Germinal center (tissue), 1 donor: ENCODE results near the gene OR5B17.
"Not testable (repeated sequence)": the region's sequence is repeated elsewhere in the genome, so short reads cannot be mapped to it uniquely, and the experiment has no call there.

ENCODE experiments used
- DNase-seq: peaks from one replicate; pipeline ENCODE4 v3.0.0; 2012; ENCODE audit warnings: mixed read lengths, low spot score

The OR5B17 gene

DNA sequence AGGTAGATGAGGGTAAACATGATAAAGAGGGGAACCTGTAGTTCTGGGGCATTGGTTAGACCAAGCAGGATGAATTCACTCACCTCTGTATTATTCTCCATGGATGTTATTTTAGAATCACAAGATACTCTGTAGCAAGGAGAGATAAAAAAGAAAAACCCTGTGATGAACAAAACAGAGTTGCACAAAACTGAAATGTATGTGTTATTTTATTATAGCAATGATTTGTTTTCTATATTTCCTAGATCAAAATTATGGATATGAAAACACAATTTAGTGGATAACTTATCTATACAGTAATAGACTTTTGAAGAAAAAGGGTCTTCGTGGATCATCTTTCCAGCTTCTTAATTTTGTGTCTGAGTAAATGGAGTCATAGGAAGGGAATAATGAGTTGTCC lies at the start of gene OR5B17:
Gene OR5B17 (minus strand): TSS at position 101 of the 400 bp plus-strand sequence. CDS start 0 bp downstream, at position 101.
- DNase-seq: no peak

DNA sequence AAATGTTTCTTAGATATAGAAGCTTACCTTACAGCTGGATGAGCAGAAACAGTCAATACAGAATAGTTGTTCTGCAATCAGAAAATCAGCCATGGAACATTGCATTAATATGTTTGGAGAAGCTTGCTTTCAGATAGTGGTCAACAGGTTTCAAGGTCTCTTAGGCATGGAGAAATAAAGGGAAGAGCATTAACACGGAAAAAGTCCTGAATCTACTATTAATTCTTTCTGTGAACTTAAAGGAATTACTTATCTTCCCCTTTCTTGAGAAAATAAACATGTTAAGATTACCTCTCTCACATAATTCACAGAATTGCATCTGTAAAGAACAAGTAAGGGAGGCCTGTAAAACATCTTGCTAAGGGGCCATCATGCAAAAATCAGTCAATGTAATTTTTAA lies 47.9 kb upstream of the OR5B17 start, which contains the start of gene OR5B3:
Gene OR5B3 (minus strand): TSS at position 101 of the 400 bp plus-strand sequence. CDS start 3,465 bp downstream, outside the sequence.
- no peak for DNase-seq

- DNase-seq: not testable (repeated sequence)
These were observed 40.8 kb upstream of the OR5B17 start for GRCh38 chr11:58399622-58400021.

- DNase-seq: no peak
These were observed 36.7 kb upstream of the OR5B17 start for GRCh38 chr11:58395581-58395980.

DNA sequence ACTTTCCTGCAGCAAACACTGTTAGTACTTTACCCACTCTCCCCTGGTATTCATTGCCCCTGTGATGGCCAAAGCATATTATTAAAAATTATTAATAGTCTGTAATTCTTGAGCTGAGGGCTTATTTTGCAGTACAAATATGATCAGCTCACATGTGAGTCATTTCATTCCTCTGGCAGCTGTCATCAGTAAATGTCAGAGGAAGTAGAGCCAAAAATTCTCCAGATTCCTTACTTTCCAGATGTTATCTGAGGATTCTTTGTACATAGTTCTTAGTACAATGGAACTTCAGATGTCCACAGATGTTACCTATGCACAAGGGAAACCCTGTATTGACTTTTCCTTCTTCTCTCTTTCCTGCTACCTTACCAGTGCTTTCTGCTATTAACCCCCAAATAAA lies 35.3 kb upstream of the OR5B17 start:
- no peak for DNase-seq

- DNase-seq: no peak
These were observed 33.9 kb upstream of the OR5B17 start for GRCh38 chr11:58392746-58393145.

- DNase-seq: no peak
These were observed 33.0 kb upstream of the OR5B17 start for GRCh38 chr11:58391879-58392278.

- DNase-seq: no peak
These were observed 31.7 kb upstream of the OR5B17 start for GRCh38 chr11:58390551-58391063.

GRCh38 chr11:58354727-58355126 lies 4.1 kb downstream of the OR5B17 start:
- no peak for DNase-seq

GRCh38 chr11:58345204-58345603 lies 13.7 kb downstream of the OR5B17 start:
- DNase-seq: no peak

- DNase-seq: no peak
These were observed 24.2 kb downstream of the OR5B17 start for GRCh38 chr11:58334708-58335107.

DNA sequence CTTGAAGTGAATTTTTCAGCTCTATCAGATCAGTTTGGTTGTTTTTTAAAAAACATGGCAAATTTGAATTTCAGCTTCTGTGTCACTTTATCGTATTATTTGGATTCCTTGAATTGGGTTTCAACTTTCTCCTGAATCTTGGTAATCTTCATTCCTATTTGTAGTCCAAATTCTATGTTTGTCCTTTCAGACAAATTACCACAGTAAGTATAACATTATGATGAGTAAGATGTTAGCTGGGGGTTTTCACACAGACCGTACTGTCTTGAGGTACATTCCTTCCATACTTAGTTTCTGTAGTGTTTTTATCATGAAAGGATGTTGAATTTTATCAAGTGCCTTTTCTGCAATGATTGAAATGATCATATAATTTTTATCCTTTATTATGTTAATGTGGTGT lies 28.0 kb downstream of the OR5B17 start:
- no peak for DNase-seq

GRCh38 chr11:58318532-58318931 lies 40.3 kb downstream of the OR5B17 start:
- no peak for DNase-seq

DNA sequence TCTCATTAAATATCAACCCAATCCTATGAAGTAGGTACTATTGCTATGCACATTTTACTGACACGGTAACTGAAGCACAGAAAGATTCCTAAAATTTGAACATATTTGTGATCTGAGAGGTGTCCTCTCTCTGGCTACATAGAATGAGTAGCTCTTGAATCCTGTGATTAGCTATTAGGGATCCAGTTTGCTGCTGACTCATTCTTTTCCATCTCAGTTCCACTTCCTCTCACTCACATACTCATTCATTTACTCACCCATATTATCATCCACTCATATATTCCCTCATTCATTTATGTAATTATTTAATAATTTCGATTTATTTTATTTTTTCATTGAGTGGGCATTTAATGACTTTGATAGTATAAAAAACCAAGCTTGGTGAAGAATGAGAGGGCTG lies 42.7 kb downstream of the OR5B17 start:
- no peak for DNase-seq
